ENCODE measurements around the gene TCP11L1.

DNA sequence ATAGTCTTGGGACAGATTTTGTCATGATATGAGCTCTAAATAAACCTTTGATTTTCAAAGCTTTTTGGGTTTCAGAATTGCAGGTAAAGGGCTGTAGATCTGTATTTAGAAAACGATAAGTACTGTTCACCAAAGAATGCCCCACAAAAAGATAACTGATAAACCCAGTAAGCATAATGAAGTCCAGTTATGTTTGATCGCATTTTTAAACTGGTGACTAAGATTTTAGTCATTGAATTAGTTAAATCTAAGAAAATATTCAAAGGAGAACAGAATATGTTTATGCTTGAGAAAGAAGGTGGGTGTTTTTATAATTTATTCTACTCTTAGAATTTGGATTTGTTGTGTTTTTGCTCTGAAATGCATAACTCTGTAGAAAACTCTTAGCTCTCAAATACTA is 12.1 kb upstream of the TCP11L1 start:
- TF ChIP-seq, protein P1, sequence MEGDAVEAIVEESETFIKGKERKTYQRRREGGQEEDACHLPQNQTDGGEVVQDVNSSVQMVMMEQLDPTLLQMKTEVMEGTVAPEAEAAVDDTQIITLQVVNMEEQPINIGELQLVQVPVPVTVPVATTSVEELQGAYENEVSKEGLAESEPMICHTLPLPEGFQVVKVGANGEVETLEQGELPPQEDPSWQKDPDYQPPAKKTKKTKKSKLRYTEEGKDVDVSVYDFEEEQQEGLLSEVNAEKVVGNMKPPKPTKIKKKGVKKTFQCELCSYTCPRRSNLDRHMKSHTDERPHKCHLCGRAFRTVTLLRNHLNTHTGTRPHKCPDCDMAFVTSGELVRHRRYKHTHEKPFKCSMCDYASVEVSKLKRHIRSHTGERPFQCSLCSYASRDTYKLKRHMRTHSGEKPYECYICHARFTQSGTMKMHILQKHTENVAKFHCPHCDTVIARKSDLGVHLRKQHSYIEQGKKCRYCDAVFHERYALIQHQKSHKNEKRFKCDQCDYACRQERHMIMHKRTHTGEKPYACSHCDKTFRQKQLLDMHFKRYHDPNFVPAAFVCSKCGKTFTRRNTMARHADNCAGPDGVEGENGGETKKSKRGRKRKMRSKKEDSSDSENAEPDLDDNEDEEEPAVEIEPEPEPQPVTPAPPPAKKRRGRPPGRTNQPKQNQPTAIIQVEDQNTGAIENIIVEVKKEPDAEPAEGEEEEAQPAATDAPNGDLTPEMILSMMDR (IDR thresholded peaks at IDR 0.05) = no peak
- no peak for TF ChIP-seq POLR2A (IDR thresholded peaks at IDR 0.05)
